GM23248 (cell line): ENCODE data around the gene TXNRD1.
"Not testable (repeated sequence)": the region's sequence is repeated elsewhere in the genome, so short reads cannot be mapped to it uniquely, and the experiment has no call there.

Experiments
- EZH2 ChIP-seq: fragments of 200-600 bp; sonication (generic); IDR thresholded peaks from 2 replicates; pipeline ENCODE4 v1.6.1; 2018; ENCODE audit warnings: antibody characterized with exemption, mild to moderate bottlenecking; ENCODE audit not compliant: insufficient read depth, poor library complexity, severe bottlenecking
- EZH2phosphoT487 ChIP-seq: fragments of 200-600 bp; sonication (generic); IDR thresholded peaks from 2 replicates; pipeline ENCODE4 v1.6.1; 2018; ENCODE audit warnings: antibody characterized with exemption, moderate library complexity, mild to moderate bottlenecking, low read depth; ENCODE audit not compliant: insufficient read depth

DNA sequence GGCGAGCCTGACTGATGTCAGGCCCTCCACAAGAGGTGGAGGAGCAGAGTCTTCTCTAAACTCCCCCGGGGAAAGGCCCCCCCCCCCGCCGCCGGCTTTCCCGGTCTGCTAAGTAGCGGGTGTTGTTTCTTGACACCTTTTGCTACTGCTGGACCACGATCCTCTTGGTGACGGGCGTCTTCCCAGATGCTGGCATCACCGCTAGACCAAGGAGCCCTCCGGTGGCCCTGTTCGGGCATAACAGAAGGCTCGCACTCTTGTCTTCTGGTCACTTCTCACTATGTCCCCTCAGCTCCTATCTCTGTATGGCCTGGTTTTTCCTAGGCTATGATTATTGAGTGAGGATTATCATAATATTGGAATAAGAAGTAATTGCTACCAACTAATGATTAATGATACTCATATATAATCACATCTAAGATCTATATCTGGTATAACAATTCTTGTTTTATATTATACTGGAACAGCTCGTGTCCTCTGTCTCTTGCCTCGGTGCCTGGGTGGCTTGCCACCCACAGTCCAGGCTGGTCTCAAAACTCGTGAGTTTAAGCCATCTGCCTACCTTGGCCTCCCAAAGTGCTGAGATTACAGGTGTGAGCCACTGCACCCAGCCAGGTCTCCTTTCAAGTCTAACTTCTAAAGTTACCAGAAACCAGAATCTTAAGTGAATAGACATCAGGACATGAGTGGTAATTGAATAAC lies 78.7 kb downstream of the TXNRD1 start:
- not testable (repeated sequence) for TF ChIP-seq EZH2, EZH2phosphoT487
